ENCODE results near the gene HNRNPA3.

GRCh38 chr2:177201919-177202346 lies 10.7 kb upstream of the HNRNPA3 start:
- no peak for TF ChIP-seq CTCF (IDR thresholded peaks at IDR 0.05; ENCODE audit: poor library complexity, severe bottlenecking)
- TF ChIP-seq EP300 (conservative IDR thresholded peaks at IDR 0.05; ENCODE audit: poor library complexity, severe bottlenecking): peak; percentile 27
- peak; percentile 22 for TF ChIP-seq MXI1 (conservative IDR thresholded peaks at IDR 0.05; ENCODE audit: poor library complexity, severe bottlenecking)
- TF ChIP-seq, protein P1, sequence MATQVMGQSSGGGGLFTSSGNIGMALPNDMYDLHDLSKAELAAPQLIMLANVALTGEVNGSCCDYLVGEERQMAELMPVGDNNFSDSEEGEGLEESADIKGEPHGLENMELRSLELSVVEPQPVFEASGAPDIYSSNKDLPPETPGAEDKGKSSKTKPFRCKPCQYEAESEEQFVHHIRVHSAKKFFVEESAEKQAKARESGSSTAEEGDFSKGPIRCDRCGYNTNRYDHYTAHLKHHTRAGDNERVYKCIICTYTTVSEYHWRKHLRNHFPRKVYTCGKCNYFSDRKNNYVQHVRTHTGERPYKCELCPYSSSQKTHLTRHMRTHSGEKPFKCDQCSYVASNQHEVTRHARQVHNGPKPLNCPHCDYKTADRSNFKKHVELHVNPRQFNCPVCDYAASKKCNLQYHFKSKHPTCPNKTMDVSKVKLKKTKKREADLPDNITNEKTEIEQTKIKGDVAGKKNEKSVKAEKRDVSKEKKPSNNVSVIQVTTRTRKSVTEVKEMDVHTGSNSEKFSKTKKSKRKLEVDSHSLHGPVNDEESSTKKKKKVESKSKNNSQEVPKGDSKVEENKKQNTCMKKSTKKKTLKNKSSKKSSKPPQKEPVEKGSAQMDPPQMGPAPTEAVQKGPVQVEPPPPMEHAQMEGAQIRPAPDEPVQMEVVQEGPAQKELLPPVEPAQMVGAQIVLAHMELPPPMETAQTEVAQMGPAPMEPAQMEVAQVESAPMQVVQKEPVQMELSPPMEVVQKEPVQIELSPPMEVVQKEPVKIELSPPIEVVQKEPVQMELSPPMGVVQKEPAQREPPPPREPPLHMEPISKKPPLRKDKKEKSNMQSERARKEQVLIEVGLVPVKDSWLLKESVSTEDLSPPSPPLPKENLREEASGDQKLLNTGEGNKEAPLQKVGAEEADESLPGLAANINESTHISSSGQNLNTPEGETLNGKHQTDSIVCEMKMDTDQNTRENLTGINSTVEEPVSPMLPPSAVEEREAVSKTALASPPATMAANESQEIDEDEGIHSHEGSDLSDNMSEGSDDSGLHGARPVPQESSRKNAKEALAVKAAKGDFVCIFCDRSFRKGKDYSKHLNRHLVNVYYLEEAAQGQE (IDR thresholded peaks at IDR 0.05; ENCODE audit: borderline replicate concordance): peak; percentile 35
- TF ChIP-seq RAD21 (conservative IDR thresholded peaks at IDR 0.05): no peak
